Lower lobe of right lung (tissue), 2 donors: ENCODE measurements around the gene ABI3BP. TPM values are rescaled to one million over a fixed set of nuclear protein-coding genes. Genes with fewer than 3 reads are reported as not detected.

ENCODE experiments used
- ATAC-seq, 2 donors: fragments of 200-7000 bp; cut with Tn5 transposase; one replicate each; pipeline ENCODE4 v1.9.1; 2020 to 2022; ENCODE audit warnings: mild to moderate bottlenecking in 2 of 2, moderate library complexity in 2 of 2
- DNase-seq: peaks from one replicate; pipeline ENCODE4 v3.0.0-alpha.2; 2020
- H3K27ac ChIP-seq: fragments of 200-600 bp; one replicate; pipeline ENCODE4 v1.8.0; 2022
- H3K27me3 ChIP-seq: fragments of 200-600 bp; one replicate; pipeline ENCODE4 v1.8.0; 2022; ENCODE audit warnings: low read depth
- H3K36me3 ChIP-seq: fragments of 200-600 bp; one replicate; pipeline ENCODE4 v1.8.0; 2022; ENCODE audit warnings: mild to moderate bottlenecking
- H3K4me1 ChIP-seq: fragments of 200-600 bp; one replicate; pipeline ENCODE4 v1.8.0; 2022
- H3K4me3 ChIP-seq: fragments of 200-600 bp; one replicate; pipeline ENCODE4 v1.8.0; 2022; ENCODE audit warnings: mild to moderate bottlenecking
- H3K9me3 ChIP-seq: fragments of 200-600 bp; one replicate; pipeline ENCODE4 v1.8.0; 2022
- intact Hi-C: fragments of 100-400 bp; cut with DNase I; formaldehyde crosslinking; loops from one replicate; pipeline ENCODE4 v1.11.0; 2022
- total RNA-seq: library from RNA; stranded (reverse); fragmentation: NEBNext Ultra II Directional; extraction: Animal tissue kit (Norgen Biotek cat#: 25700); gene quantifications from one replicate; pipeline ENCODE4 v1.2.1, GENCODE V29; 2021
- TF ChIP-seq, protein P1 (sequence below): fragments of 200-600 bp; IDR thresholded peaks from one replicate; pipeline ENCODE4 v1.8.0; 2022; ENCODE audit warnings: antibody characterized with exemption, mild to moderate bottlenecking
- donor health status: DM: no; HTN: yes; CAD: no; lungs with severe emphysema.

Gene ABI3BP
- total RNA-seq, 1 donor from 2014 or later: 108 TPM

DNA sequence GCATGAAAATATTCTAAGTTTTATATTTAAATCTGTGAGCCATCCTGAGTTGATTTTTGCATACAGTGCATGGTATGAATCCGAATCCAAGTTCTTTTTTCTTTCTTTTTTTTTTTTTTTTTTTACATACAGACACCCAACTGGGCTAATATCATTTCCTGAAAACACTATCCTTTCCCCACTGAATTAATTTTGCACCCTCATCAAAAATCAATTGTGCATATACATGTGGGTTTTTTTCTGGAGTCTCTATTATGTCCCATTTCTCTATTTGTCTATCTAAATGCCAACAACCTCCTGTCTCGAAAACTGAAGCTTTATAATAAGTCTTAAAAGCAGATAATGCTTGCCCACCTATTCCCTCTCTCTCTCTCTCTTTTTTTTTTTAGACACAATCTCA is 5.9 kb upstream of the ABI3BP start:
- DNase-seq (no peak), ATAC-seq (no peak)
- H3K9me3 ChIP-seq: no peaks in the 10 kb centered on the region
- no peak overlapping the region for H3K4me3 ChIP-seq
- TF ChIP-seq, protein P1, sequence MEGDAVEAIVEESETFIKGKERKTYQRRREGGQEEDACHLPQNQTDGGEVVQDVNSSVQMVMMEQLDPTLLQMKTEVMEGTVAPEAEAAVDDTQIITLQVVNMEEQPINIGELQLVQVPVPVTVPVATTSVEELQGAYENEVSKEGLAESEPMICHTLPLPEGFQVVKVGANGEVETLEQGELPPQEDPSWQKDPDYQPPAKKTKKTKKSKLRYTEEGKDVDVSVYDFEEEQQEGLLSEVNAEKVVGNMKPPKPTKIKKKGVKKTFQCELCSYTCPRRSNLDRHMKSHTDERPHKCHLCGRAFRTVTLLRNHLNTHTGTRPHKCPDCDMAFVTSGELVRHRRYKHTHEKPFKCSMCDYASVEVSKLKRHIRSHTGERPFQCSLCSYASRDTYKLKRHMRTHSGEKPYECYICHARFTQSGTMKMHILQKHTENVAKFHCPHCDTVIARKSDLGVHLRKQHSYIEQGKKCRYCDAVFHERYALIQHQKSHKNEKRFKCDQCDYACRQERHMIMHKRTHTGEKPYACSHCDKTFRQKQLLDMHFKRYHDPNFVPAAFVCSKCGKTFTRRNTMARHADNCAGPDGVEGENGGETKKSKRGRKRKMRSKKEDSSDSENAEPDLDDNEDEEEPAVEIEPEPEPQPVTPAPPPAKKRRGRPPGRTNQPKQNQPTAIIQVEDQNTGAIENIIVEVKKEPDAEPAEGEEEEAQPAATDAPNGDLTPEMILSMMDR: no peak
- H3K27ac ChIP-seq: no peak overlapping the region
- intact Hi-C loops: no loop called here
- H3K36me3 ChIP-seq: no peaks in the 10 kb centered on the region
- no peaks in the 10 kb centered on the region for H3K27me3 ChIP-seq
- no peaks in the 10 kb centered on the region for H3K4me1 ChIP-seq

- no peaks in the 10 kb centered on the region for H3K27me3 ChIP-seq
- TF ChIP-seq, protein P1: no peak
Measured at GRCh38 chr3:100994809-100995208, 1.6 kb upstream of the ABI3BP start.

DNA sequence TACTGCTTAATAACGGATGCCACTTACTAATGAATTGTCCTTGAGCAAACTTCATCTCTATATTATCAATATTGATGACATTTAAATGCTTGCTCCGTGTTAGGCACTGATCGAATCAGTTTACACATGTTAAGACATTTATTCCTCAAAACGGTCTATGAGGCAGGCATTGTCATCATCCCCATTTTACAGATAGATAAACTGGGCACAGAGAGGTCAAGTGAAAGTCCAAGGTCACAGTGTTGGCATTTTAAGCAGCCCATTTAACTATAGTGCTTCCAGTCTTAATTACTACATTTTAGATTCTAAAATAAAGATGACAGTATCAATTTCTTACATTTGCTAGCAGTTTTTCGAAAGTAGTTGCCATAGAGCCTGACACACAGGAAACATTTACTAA is 966 bp upstream of the ABI3BP start:
- intact Hi-C loops: no loop called here
- Histone ChIP-seq H3K4me3 (no peak overlapping the region), H3K27ac (no peak overlapping the region), H3K27me3 (no peaks in the 10 kb centered on the region), H3K9me3 (no peaks in the 10 kb centered on the region), H3K36me3 (no peaks in the 10 kb centered on the region), H3K4me1 (peaks cover 4% of the 10 kb centered on the region)
- DNase-seq (no peak), ATAC-seq (no peak)
- TF ChIP-seq, protein P1: no peak

More at GRCh38 chr3:100994809-100995208, 1.6 kb upstream of the ABI3BP start:
- Histone ChIP-seq H3K36me3 (no peaks in the 10 kb centered on the region), H3K27ac (no peak overlapping the region), H3K4me1 (peaks cover 4% of the 10 kb centered on the region), H3K9me3 (no peaks in the 10 kb centered on the region), H3K4me3 (no peak overlapping the region)
- intact Hi-C loops: no loop called here
- ATAC-seq (no peak), DNase-seq (no peak)

DNA sequence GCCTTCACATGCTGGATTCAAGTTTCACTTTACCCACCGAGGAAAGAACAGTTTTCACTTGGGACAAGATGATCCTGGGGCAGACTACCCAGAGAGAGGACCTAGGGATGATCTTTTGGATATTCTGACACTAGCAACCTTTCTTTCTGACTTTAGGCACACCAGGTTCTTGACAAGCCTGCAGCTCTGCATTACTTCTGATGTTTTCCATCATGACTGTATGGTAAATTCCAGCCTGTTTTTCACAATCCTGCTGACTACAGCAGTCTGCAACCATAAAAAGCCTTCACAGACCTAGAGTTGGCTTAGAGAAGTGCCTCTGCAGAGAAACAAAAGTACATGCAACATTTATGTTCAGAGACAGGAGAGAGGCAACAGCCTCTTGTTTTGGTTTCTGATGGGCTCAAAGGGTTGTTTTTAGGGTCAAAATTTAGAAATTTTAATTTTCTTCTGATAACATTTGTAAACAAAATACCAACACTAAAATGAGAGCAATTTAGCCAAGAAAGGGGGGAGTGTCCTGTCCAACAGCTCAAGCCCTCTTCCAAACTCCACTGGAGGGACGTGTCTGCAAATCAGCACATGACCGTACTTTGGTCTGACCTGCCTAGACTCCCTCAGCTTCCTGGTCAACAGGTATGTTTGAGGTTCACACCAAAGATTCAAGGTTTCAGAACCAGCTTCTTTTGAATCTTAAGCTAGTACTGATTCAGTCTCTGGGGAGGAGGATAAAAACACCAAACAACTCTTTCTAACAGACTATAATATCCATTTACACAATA is 799 bp downstream of the ABI3BP start:
- DNase-seq (no peak), ATAC-seq (peak; percentile 68 to 78)
- Histone ChIP-seq H3K9me3 (no peaks in the 10 kb centered on the region), H3K27ac (peak overlapping the region; percentile 75), H3K27me3 (no peaks in the 10 kb centered on the region), H3K4me1 (peaks cover 4% of the 10 kb centered on the region), H3K4me3 (peak overlapping the region; percentile 49), H3K36me3 (no peaks in the 10 kb centered on the region)
- TF ChIP-seq, protein P1: no peak
- intact Hi-C loops: no loop called here

DNA sequence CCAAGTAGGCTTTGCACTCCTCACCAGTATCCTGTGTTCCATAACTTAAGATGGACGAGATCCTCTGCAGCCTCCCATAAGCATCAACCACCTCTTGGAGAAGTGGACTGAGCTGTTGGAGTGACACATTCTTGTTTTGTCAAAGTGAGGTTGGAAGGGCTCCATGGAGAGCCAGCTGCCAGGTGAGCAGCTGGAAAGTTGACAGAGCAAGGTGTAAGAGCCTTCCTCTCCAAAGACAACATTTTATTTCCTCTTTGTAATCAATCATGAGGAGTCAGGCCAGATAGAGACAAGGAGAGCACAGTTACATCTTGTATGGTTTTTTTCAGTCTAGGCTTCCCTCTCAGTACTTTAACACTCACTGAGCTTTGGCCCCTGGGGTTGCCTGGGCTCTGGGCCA is 5.1 kb downstream of the ABI3BP start:
- H3K27me3 ChIP-seq: no peaks in the 10 kb centered on the region
- intact Hi-C loops: no loop called here
- TF ChIP-seq, protein P1: no peak
- H3K27ac ChIP-seq: no peak overlapping the region
- ATAC-seq: no peak
- H3K36me3 ChIP-seq: no peaks in the 10 kb centered on the region
- no peak overlapping the region for H3K4me3 ChIP-seq
- no peak for DNase-seq
- peaks cover 3% of the 10 kb centered on the region for H3K4me1 ChIP-seq
- no peaks in the 10 kb centered on the region for H3K9me3 ChIP-seq
